ENCODE results near the gene FRMD3. TPM values are rescaled to one million over a fixed set of nuclear protein-coding genes. Genes with fewer than 3 reads are reported as not detected.

FRMD3 gene
- total RNA-seq, 1 donor from 2014 or later = 1.9 TPM

DNA sequence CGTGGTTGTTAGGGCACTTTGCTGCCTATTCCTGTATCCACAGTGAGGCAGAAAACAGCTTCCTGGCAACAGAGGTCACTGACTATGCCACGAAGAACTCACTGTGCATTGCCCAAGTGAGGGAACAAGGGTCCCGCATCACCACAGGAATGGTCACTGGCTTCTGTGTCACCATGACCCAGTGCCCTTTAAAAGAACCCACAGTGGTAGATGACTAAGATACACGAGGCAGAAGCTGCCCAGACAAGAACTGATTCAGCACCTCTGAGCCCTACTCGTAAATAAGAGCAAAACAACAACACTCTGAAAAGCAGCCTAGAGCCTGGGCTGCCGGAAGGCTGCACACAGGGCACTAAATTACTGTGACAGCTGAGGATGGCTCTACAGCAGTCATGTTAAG lies 238.6 kb downstream of the FRMD3 start:
- Mint-ChIP-seq H3K27me3 (ENCODE audit: insufficient read depth, low read depth) (peaks cover 2% of the 10 kb centered on the region), H3K9me3 (no peaks in the 10 kb centered on the region), H3K4me3 (no peak overlapping the region), H3K36me3 (peaks cover 1% of the 10 kb centered on the region), H3K4me1 (peaks cover under 1% of the 10 kb centered on the region), H3K27ac (no peak overlapping the region)
- no peaks in the 10 kb centered on the region for H3K4me1 ChIP-seq
- peak; percentile 4 for DNase-seq (ENCODE audit: low spot score)
- H3K36me3 ChIP-seq = no peaks in the 10 kb centered on the region
- no peaks in the 10 kb centered on the region for H3K27me3 ChIP-seq
- no peaks in the 10 kb centered on the region for H3K9me3 ChIP-seq (ENCODE audit: low read depth)
- TF ChIP-seq, protein P1, sequence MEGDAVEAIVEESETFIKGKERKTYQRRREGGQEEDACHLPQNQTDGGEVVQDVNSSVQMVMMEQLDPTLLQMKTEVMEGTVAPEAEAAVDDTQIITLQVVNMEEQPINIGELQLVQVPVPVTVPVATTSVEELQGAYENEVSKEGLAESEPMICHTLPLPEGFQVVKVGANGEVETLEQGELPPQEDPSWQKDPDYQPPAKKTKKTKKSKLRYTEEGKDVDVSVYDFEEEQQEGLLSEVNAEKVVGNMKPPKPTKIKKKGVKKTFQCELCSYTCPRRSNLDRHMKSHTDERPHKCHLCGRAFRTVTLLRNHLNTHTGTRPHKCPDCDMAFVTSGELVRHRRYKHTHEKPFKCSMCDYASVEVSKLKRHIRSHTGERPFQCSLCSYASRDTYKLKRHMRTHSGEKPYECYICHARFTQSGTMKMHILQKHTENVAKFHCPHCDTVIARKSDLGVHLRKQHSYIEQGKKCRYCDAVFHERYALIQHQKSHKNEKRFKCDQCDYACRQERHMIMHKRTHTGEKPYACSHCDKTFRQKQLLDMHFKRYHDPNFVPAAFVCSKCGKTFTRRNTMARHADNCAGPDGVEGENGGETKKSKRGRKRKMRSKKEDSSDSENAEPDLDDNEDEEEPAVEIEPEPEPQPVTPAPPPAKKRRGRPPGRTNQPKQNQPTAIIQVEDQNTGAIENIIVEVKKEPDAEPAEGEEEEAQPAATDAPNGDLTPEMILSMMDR (IDR thresholded peaks at IDR 0.05) = no peak
- TF ChIP-seq EZH2phosphoT487 (IDR thresholded peaks at IDR 0.05) = no peak
- TF ChIP-seq EZH2 (IDR thresholded peaks at IDR 0.05) = no peak
- no peak overlapping the region for H3K27ac ChIP-seq
- H2AFZ ChIP-seq (replicated peaks) = no peak overlapping the region
- no peaks in the 10 kb centered on the region for H4K20me1 ChIP-seq (ENCODE audit: low read depth)
- no peaks in the 10 kb centered on the region for H3F3A ChIP-seq (ENCODE audit: low read depth)
- no peak overlapping the region for H3K9ac ChIP-seq
- H3K79me2 ChIP-seq (ENCODE audit: low read depth) = no peaks in the 10 kb centered on the region
- no peak overlapping the region for H3K4me2 ChIP-seq
- H3K4me3 ChIP-seq = no peak overlapping the region

DNA sequence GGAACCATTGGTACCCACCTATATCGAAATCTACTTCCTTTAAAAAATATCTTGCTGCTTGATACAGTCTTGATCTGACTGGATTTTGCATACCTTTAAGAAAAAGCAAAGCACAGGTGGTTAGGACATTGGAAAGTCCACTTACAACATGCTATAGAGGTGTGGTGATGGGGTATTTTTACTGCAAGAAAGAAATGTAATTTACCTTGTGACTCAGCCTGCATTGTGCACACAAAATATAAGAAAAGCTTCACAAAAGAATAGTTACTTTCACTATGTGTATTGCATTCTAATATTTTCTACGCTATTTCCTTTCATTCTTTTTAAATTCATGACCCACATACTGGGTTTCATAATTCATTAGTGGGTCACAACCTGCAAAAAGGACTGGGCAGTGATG lies 239.1 kb downstream of the FRMD3 start:
- Histone ChIP-seq H3K27ac (no peak overlapping the region), H3K4me2 (no peak overlapping the region), H3K9ac (no peak overlapping the region), H4K20me1 (ENCODE audit: low read depth) (no peaks in the 10 kb centered on the region), H3F3A (ENCODE audit: low read depth) (no peaks in the 10 kb centered on the region), H3K9me3 (ENCODE audit: low read depth) (no peaks in the 10 kb centered on the region), H3K79me2 (ENCODE audit: low read depth) (no peaks in the 10 kb centered on the region), H3K4me1 (no peaks in the 10 kb centered on the region), H3K36me3 (no peaks in the 10 kb centered on the region), H3K4me3 (no peak overlapping the region), H2AFZ (replicated peaks) (no peak overlapping the region), H3K27me3 (no peaks in the 10 kb centered on the region)
- DNase-seq (ENCODE audit: low spot score) = no peak
- Mint-ChIP-seq H3K27ac (no peak overlapping the region), H3K4me1 (no peaks in the 10 kb centered on the region), H3K27me3 (ENCODE audit: insufficient read depth, low read depth) (peaks cover 2% of the 10 kb centered on the region), H3K9me3 (no peaks in the 10 kb centered on the region), H3K4me3 (no peak overlapping the region), H3K36me3 (peaks cover 1% of the 10 kb centered on the region)
- TF ChIP-seq, protein P1 (IDR thresholded peaks at IDR 0.05) = no peak
- no peak for TF ChIP-seq EZH2 (IDR thresholded peaks at IDR 0.05)

DNA sequence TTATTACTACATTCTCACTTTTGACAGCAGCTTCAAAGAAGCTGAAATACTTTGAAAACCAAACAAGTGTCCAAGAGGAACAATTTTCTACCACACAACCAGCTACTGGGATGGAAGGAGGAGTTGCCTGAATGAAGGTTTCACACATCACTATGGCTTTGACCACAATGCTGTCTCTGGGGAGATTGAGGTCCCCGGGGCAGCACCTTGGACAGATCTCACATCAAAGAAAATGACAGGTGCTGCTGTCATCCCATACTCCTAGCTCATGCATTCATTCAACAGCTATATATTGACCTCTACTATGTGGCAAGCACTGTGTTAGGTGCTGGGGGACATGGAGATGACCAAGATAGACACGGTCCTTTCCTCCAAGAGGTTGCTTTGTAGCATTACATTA lies 242.1 kb downstream of the FRMD3 start:
- H4K20me1 ChIP-seq (ENCODE audit: low read depth) = no peaks in the 10 kb centered on the region

More for the DNA sequence above, 242.1 kb downstream of the FRMD3 start:
- Histone ChIP-seq H3K9ac (no peak overlapping the region), H3K27me3 (no peaks in the 10 kb centered on the region), H3F3A (ENCODE audit: low read depth) (no peaks in the 10 kb centered on the region), H3K4me1 (no peaks in the 10 kb centered on the region), H3K9me3 (ENCODE audit: low read depth) (no peaks in the 10 kb centered on the region), H3K4me3 (no peak overlapping the region), H3K27ac (no peak overlapping the region), H3K36me3 (no peaks in the 10 kb centered on the region), H3K79me2 (ENCODE audit: low read depth) (no peaks in the 10 kb centered on the region), H3K4me2 (no peak overlapping the region), H2AFZ (replicated peaks) (no peak overlapping the region)
- TF ChIP-seq, protein P1 (IDR thresholded peaks at IDR 0.05) = no peak
- TF ChIP-seq EZH2 (IDR thresholded peaks at IDR 0.05) (no peak), EZH2phosphoT487 (IDR thresholded peaks at IDR 0.05) (no peak)
- peak; percentile 5 for DNase-seq (ENCODE audit: low spot score)
- Mint-ChIP-seq H3K27me3 (ENCODE audit: insufficient read depth, low read depth) (no peaks in the 10 kb centered on the region), H3K36me3 (no peaks in the 10 kb centered on the region), H3K4me1 (no peaks in the 10 kb centered on the region), H3K4me3 (no peak overlapping the region), H3K27ac (no peak overlapping the region), H3K9me3 (no peaks in the 10 kb centered on the region)
